C4-2B (cell line): Measurements from ENCODE around the gene NBEAL1.

Experiments
- H3K27ac ChIP-seq: fragments of 450-650 bp; 2 replicates; pipeline ENCODE4 v1.5.1; 2017
- ZFX ChIP-seq: fragments of 450-650 bp; IDR thresholded peaks from 2 replicates; pipeline ENCODE4 v1.6.1; 2017
- TF ChIP-seq, protein P1 (sequence below): fragments of 450-650 bp; conservative IDR thresholded peaks from 2 replicates; pipeline ENCODE4 v1.5.1; 2017; ENCODE audit warnings: mild to moderate bottlenecking

Gene NBEAL1

DNA sequence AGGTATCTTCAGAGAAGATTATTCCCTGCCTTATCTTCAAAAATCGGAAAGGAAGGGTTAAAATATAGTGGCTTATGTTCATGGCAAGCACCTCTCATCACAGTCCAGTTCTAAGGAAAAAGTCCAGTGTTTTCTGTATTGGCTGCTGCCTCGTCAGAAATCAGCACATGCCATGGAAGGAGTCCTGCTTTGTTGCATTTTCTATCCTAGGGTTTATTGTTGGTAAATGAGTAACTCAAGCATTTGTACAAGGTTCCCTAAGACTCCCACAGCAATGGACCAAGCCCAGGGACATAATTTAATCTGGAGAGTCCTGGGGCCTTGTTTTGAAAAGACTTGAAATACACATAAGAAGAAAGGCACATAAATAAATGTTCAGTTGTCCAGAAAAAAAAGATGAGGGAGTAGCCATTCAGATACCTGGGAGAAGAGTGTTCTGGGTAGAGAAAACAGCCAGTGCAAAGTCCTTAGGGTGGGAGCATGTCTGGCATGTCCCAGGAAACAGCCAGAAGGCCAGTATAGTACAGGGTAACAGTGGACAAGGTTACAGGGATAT lies 26.4 kb downstream of the NBEAL1 start:
- H3K27ac ChIP-seq: no peak overlapping the region
- no peak for TF ChIP-seq ZFX
- TF ChIP-seq, protein P1, sequence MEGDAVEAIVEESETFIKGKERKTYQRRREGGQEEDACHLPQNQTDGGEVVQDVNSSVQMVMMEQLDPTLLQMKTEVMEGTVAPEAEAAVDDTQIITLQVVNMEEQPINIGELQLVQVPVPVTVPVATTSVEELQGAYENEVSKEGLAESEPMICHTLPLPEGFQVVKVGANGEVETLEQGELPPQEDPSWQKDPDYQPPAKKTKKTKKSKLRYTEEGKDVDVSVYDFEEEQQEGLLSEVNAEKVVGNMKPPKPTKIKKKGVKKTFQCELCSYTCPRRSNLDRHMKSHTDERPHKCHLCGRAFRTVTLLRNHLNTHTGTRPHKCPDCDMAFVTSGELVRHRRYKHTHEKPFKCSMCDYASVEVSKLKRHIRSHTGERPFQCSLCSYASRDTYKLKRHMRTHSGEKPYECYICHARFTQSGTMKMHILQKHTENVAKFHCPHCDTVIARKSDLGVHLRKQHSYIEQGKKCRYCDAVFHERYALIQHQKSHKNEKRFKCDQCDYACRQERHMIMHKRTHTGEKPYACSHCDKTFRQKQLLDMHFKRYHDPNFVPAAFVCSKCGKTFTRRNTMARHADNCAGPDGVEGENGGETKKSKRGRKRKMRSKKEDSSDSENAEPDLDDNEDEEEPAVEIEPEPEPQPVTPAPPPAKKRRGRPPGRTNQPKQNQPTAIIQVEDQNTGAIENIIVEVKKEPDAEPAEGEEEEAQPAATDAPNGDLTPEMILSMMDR: no peak

DNA sequence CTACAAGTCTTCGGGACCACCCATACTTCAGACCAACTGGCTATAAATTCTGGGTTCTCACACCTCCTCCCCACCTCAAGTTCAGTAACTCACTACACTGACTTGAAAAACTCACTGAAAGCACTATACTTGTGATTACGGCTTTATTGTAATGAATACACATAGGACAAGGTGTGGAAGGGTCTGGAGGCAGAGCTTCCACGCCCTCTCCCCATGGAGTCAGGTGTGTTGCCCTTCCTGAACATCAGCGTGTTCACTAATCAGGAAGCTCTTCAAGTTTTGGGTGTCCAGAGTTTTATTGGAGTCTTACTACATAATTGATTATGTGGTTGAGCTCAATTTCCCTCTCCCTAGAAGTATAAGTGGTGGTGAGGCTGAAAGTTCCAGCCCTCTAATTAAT lies 27.5 kb downstream of the NBEAL1 start:
- no peak overlapping the region for H3K27ac ChIP-seq
- TF ChIP-seq ZFX: no peak
- TF ChIP-seq, protein P1: no peak

DNA sequence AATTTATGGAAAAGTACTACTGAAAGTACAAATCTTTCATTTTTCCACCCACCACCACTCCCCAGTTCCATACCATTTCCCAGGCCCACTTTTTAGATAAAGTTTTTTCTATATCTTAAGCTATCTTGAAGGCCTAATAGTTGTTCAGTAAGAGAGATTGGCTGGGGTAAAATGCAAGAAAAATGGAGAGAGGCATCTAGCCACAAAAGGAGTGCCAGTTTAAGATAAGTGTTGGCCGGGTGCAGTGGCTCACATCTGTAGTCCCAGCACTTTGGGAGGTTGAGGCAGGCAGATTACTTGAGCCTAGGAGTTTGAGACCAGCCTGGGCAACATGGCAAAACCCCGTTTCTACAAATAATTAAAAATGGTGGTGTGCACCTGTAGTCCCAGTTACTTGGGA lies 28.6 kb downstream of the NBEAL1 start:
- TF ChIP-seq, protein P1: no peak
- TF ChIP-seq ZFX: no peak
- H3K27ac ChIP-seq: no peak overlapping the region

DNA sequence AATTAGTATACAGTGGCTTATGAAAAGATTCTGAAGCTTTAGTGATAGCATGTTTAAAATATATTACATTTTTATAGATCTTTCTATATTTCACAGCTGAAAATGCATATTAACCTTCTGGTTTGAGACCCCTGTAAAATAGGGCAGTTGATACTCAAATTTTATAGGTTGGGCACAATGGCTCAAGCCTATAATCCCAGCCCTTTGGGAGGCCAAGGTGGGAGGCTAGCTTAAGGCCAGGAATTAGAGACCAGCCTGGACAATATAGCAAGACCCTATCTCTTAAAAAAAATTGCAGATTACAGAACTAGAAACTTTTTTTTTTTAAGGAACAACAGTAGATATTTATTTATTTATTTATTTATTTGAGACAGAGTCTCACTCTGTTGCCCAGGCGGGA lies 31.2 kb downstream of the NBEAL1 start:
- no peak overlapping the region for H3K27ac ChIP-seq
- no peak for TF ChIP-seq ZFX
- TF ChIP-seq, protein P1: no peak

DNA sequence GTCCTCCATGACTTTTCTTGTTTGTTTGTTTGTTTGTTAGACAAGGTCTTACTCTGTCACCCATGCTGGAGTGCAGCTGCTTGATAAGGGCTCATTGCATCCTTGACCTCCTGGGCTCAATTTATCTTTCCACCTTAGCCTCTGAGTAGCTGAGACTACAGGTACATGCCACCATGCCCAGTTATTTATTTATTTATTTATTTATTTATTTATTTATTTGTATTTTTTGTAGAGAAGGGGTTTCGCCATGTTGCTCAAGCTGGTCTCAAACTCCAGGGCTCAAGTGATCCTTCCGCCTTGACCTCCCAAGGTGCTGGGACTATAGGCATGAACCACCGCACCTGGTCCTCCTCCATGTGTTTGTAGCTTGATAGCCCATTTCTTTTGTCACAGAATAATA lies 37.9 kb downstream of the NBEAL1 start:
- no peak for TF ChIP-seq ZFX
- TF ChIP-seq, protein P1: no peak
- H3K27ac ChIP-seq: no peak overlapping the region

DNA sequence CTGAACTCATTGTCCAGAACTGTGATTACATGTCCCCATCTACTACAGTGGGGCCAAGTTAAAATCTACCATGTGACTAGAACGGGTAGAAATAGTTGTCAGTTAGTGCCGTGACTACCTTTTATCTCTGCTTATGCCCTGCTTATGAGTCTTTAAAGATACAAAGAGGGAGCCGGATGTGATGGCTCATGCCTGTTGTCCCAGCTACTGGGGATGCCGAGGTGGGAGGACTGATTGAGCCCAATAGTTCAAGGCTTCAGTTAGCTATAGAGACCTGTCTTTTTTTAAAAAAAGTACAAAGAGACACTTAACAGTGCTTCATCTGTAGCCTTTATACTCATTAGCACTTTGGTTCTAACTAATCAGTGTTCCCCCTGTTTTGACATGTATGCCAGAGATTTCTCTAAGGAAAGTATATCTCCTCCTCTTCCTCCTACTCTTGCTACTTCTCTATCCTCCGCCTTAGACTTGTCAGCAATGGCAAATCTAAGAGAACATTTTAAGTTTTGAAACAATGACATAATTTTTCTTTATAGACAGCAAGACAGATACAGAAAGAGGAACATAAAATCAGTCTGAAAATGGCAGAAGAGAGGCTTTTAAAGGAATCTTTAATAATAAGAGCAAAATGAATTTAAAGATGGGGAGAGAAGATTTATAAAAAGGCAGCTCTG lies 45.0 kb downstream of the NBEAL1 start:
- TF ChIP-seq ZFX: no peak
- TF ChIP-seq, protein P1: no peak
- H3K27ac ChIP-seq: no peak overlapping the region

DNA sequence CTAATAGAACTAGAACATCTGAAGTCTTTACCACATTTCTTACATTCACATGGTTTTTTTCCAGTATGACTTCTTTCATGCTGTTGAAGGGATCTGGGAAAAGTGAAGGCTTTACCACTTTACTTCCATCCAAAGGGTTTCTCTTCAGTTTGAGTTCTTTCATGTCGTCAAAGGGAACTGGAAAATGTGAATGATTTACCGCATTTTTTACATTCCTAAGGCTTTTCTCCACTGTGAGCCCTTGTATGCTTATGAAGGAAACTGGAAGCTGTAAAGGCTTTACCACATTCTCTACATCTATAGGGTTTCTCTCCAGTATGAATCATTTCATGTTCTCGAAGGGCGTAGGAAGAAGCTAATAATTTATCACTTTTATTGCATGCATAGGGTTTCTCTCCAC lies 46.7 kb downstream of the NBEAL1 start:
- no peak for TF ChIP-seq ZFX
- TF ChIP-seq, protein P1: no peak
- H3K27ac ChIP-seq: no peak overlapping the region
